Right hindlimb (tissue), 1 donor: Measurements from ENCODE around the gene DNAJC1.

Source experiments
- DNase-seq: peaks from one replicate; pipeline ENCODE4 v3.0.0-alpha.2; 2018

DNAJC1 gene

DNA sequence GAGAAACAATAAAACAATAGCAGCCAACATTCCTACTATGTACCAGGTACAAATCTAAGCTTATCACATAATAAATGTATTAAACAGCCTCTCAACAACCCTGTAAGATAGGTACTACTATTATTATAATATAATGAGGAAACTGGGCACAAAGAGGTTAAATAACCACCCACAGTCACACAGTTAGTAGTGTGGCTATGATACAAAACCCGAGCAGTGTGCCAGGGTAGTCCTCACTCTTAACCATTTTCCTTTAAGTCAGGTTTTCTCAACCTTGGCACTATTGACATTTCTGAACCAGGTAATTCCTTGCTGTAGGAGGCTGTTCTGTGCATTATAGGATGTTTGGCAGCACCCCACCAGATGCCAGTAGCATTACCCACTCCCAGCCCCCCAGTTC, 48.8 kb downstream of the DNAJC1 start:
- DNase-seq: no peak

DNA sequence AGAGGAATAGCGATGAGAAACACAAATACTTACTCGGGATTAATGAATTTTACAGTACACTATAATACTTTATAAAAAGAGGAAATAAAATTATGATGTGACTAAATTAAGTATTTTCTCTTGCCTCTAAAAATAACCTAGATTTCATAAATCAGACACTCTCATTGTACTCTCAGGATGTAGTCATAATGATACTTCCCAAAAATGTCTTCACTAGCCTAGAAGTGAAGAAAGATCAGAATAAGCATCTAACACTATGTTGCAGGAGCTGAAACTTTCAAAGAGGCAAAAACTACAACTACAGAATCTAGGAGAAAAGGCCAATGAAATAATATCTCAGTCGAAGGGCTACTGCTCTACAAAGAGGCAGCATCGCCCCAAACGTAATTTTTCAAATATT, 49.4 kb downstream of the DNAJC1 start:
- no peak for DNase-seq

DNA sequence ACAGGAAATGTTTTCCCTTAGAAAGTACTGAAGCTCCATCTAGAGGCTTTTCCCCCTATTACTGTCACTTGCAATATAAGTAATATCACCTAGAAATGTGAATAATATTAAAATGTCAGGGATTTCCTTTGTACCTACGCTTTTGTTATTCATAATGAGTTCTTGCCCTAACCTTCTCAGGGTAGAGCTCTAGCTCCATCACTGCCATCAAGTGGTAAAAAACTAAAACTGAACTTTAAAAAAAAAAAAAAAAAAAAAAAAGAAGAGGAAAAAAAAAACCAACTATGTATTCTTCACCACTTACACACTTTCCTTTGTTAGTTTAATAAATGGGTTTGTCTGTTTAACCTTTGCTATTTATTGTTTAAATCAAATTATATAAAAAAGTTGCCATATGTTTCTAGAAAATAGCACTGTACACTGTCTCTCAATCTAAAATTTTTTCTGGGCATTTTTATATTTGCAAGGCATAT, 49.9 kb downstream of the DNAJC1 start:
- DNase-seq: no peak

DNA sequence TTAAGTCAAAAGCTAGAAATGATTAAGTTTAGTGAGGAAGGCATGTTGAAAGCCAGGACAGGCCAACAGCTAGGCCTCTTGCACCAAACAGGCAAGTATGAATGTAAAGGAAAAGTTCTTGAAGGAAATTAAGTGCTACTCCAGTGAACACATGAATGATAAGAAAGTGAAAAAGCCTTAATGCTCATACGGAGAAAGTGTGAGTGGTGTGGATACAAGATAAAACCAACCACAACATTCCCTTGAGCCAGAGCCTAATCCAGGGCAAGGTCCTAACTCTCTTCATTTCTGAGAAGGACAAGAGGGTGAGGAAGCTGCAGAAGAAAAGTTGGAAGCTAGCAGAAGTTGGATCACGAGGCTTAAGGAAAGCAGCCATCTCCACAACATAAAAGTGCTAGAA, 53.0 kb downstream of the DNAJC1 start:
- DNase-seq: no peak

DNA sequence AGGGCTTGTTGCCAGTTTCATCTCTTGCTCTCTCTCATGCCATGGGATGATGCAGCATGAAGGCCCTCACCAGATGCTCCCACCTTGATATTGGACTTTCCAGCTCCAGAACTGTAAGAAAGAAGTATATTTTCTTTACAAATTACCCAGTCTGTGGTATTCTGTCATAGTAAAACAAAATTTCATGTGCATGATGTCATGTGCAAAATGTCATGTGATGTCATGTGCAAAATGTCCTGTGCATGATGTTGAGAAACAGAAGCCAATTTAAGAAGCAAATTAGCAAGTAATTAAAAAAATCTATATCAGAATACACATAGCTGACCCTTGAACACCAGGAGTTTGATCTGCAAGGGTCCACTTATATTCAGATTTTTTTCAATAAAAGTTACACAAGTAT, 56.6 kb downstream of the DNAJC1 start:
- no peak for DNase-seq

DNA sequence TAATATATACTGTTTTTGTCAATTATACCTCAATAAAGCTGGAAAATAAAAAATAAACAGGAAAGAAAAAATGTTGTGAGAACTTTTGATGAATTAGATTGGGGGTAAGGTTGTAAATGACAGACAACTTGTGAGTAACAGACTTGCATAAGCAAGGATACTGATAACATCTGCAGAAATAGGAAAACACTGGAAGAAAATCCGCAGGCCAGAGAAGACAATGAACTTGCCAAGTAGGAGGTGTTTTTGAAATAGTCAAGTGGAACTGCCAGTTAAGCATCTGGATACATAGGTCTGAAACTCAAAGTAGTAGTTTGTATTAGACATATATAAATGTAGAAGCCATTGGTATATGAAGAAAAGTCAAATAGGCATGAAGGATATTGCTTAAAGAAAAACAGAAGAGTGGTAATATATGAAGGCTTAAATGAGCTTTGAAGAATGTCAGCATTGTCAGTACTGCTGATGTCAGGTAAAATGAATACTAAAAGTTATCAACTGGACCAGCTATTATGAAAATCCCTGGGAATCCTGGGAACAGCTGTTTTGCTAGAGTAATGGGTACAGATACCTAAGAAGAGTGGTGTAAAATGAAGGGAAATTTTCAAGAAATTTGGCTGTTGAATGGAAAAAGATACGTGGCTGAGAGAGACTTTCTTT, 58.7 kb downstream of the DNAJC1 start:
- DNase-seq: no peak

DNA sequence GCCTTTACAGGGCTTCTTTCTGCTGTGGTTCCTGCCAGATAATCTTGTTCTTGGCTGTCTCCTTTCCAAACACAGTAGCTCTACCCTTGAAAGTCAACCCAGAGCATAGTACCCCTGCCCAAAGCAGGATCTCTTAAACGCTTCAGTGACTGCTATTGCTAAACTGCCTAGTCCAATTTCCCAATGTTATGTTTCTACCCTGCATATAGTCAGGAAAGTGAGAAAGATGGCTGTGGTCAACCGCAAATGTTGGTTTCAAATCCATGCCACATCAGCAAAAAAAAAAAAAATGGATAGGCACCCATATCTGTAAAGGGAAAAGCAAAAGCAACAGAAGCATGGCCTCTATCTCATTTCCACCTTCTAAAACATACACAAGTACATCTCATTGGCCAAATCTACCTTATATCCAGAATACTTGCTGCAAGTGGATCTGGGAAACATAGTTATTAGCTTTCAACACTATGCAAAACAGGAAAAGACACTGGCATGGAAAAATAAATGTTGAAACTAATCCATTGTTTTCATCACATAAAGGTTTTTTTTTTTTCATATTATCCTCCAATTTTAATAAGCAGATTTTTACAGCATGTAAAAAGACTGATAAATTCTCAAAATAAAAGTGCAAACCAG, 59.8 kb downstream of the DNAJC1 start:
- DNase-seq: no peak

DNA sequence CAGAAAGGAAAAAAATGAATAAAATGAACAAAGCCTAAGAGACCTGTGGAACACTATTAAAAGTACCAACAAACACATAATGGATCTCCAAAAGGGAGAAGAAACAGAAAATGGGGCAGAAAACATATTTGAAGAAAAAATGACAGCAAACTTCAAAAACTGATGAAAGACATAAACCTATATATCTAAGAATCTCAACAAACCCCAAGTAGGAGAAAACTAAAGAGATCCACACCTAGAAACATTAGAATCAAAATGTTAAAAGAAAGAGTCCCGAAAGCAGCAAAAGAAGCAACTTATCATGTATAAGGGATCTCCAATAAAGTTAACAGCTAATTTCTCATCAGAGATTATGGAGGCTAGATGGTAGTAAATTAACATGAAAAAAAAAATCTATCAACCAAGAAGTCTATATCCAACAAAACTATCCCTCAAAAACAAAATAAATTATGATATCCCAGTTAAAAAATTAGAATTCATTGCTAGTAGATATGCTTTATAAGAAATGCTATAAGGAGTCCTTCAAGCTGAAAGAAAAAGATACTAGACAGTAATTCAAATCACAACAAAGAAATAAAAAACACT, 68.0 kb downstream of the DNAJC1 start:
- no peak for DNase-seq

DNA sequence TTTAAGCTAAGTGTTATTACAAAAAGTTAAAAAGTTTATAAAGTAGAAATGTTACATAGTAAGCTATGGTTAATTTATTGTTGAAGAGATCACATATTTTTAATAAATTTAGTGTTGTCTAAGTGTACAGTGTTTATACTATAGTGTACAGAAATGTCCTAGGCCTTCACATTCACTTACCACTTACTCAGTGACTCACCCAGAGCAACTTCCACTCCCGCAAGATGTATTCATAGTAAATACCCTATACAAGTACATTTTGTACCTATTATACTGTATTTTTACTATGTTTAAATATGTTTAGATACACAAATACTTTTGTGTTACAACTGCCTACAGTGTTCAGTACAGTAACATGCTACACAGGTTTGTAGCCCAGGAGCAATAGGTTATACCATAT, 69.2 kb downstream of the DNAJC1 start:
- DNase-seq: no peak

DNA sequence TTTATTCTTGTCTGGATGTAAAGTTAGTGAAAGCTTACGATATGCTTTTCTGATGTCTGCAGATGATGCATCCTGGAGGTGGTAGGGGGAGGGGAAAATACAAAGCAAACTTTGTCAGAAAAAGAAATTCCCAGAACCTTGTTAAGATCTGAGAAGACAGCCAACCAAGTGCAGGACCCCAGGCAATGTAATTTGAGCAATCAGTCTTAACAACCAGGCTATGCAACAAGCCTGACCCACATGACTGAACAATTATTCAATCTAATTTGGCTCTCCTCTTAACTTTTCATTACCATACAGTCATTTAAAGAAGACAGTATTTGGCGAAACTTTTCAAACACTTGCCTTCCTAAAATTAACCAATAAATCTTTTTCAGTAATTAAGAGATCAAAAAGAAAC, 74.5 kb downstream of the DNAJC1 start:
- no peak for DNase-seq

DNA sequence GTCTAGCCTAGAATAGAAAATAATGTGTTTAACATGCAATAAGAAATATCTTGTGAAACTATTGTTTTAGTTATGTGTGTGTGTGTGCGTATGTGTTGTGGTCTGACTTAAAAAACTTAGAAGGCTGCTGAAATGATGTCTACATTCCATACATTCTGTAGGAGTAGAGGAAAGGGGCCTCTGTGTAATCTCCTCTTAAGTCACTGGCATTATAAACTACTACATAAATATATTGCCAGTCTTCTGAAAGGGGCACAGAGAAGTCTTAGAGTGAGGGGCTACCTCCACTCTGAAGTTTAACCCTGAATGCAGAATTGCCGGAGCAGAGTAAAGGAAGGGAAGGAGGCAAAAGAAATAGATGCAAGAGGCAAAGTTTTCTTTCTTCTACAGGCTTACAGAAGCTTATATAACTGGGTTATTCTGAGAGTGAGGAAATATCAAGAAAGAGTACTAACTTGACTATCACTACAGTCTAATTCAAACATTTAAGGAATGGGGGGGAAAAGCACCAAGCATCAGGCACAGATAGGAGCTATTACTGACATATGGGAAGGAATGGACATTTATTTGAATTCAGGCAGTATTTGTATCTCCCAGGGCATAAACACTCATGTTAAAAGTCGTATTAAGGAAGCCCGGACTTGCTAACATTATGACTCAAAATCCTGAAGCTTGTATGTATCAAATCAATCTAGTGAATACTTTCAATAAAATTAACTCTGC, 75.7 kb downstream of the DNAJC1 start:
- DNase-seq: no peak

DNA sequence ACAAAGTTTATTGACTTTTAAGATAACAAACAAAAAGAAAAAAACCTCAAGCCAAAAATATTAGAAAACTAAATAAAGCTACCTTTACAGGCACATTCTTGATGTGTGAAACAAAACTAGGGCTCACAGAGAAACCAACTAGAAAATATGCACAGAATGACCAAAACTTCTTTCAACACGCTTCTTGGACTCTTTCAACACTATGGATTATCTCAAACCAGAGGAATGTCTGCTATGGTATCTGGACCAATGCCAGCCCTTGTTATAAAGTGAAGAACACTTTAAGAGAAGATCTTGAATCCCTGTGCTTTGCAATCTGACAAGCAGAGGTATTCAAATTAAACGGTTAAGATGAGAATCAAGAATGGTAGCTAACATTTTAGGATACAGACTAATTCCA, 76.6 kb downstream of the DNAJC1 start:
- DNase-seq: no peak

DNA sequence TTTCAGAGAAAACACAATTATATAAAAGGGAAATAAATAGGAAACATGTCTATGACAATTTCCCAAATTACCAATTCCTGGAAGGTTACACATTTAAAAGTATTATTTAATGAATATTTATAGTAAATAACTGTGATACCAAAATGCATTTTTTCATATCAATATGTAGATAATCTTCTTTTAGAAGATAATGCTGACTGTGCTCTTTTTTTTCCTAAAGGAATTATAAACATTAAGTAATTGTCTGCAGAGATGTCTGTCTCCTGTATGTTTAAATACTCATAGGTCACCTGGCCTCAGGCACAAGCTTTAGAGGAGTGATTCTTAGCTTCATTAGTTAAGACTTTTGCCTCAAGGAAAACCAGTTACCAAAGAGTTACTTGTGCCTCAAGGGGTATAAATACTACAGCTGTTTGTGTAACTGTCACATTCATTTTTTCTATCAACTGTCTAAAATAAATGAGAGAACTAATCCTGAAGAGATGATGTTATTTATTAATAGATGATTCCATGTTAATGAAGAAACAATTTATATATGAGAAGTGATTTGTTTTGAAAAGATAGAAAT, 77.1 kb downstream of the DNAJC1 start:
- DNase-seq: no peak

DNA sequence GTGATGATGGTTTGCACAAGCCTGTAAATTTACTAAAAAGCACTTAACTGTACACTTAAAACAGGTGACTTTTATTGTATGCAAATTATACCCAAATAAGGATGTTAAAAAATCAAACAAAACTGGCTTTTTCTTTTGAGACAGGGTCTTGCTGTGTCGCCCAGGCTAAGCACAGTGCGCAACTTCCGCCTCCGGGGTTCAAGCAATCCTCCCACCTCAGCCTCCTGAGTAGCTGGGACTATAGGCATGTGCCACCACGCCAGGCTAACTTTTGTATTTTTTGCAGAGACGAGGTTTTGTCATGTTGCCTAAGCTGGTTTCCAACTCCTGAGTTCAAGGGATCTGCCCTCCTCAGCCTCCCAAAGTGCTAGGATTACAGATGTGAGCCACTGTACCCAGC, 77.7 kb downstream of the DNAJC1 start:
- no peak for DNase-seq

DNA sequence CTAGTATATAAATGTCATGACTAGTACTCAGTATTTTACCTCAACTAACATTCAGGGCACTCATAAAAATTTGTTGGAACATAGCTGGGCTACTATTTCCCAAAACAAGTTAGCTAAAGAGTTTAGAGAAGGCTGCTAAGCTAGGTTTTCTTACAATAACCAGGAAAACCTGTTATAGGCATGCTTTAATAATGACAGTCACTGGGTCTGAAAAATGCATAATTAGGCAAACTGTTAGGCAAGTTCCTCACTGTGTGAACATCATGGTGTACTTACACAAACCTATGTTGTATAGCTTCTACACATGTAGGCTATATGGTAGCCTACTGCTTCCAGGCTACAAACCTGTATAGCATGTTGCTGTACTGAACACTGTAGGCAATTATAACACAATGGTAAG, 79.0 kb downstream of the DNAJC1 start:
- DNase-seq: no peak

DNA sequence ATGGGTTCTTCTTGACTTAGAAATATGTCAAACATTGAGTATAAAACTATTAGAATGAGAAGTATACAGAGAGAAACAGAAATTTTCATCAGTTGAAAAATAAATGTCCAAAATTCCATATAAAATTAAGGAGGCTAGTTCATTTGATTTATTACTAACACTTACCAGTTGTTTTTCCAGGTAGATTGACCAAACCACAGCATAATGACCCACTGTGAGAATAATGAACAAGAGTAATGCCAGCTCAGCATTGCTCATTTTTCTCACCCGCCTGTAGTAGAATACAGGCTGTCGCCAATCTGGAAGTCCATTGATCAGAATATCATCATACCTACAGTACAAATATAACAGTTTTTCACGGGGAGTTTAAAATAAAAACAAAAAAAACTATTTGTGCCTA, 82.9 kb downstream of the DNAJC1 start:
- DNase-seq: no peak

DNA sequence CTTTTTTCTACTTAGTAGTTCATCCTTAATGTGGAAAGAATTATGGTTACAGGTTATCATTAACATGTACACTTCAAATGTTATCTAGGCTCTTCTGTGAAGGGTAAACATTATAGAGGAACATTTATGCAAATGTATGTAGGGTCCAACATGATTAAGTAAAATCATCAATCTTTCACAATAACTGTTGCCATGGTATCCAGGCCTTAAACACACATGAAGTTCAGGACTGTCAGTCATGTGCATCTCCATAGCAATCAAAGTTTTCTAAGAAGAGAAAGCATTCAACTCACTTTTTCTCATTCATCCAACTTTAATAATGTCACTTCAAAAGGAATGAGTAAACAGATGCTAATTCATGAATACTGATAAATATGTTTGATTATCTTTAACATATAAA, 83.6 kb downstream of the DNAJC1 start:
- no peak for DNase-seq

DNA sequence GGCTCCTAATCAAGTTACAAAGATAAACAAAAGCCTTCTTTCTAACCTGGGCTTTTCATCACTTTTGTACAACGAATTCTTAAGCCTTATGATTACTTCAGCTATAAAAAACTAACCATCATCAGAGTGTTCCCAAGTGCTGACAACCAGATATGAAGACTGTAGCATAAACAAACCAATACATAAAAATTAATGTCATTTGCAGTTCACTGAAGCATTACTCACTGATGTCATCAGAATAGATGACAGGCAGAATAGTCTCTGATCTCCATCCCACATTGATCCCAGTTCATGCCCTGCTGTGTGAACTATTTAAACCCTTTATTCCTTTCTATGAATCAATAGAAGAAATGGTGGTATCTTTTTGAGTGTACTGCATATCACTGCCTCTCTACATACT, 84.4 kb downstream of the DNAJC1 start:
- no peak for DNase-seq

DNA sequence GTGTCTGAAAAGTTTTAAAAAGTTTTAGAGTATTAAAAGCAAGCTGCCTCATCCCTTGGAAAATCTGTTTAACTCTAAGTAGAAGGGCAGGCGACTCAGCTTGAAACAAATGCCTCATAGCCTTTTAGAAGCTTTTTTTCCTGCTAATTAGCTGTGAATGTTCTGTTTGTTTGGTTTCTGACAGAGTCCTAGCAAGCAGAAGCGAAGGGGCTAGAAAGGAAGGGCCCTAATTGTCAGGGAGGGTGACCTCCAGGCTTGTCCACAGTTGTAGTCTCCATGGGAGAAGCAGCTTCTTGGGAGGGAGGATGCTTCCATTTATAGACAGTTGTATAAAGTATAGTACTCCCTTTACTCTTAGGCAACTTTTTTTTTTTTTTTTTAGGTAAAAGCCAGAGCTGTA, 90.9 kb downstream of the DNAJC1 start:
- DNase-seq: no peak

DNA sequence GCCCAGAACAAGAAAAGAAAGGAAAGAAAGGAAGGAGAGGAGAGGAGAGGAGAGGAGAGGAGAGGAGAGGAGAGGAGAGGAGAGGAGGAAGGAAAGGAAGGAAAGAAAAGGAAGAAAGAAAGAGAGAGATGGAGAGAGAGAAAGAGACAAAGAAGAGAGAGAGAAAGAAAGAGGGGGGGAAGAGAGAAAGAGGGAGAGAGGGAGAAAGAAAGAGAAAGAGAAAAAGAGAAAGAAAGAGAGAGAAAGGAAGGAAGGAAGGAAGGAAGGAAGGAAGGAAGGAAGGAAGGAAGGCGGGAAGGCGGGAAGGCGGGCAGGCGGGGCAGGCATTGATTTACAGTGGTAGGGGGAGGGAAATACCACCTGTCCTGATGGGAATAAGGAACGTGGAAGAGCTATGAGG, 92.7 kb downstream of the DNAJC1 start:
- no peak for DNase-seq

DNA sequence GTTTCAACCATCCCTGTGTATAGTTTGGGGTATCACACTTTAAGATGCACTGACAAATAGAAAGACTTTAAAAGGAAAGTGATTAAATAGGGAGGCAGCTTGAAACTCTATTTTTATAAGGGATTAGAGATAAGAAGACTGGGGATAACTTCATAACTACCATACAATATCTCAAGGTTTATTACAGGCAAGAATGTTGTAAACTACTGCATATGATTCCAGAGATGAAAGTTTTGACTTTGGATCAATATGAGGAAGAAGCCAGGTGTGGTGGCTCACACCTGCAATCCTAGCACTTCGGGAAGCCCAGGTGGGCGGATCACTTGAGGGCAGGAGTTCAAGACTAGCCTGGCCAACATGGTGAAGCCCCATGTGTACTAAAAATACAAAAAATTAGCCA, 96.1 kb downstream of the DNAJC1 start:
- DNase-seq: no peak

DNA sequence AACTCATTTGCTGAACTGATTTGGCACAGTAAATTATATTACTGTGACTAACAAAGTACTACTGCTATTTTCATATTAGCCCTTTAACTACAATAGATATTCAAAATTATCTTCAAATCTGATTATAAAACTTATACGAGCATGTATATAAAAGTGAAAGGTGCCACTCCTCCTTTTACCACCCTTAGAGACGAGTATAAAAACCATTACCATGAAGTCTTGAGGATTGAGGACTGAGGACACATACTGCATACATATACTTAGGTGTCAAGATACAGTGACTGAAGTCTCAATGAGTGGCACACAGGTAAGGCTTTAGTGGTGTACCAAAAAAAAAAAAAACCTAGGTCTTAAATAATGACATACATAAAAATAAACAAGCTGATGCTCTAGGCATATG, 98.6 kb downstream of the DNAJC1 start:
- no peak for DNase-seq

DNA sequence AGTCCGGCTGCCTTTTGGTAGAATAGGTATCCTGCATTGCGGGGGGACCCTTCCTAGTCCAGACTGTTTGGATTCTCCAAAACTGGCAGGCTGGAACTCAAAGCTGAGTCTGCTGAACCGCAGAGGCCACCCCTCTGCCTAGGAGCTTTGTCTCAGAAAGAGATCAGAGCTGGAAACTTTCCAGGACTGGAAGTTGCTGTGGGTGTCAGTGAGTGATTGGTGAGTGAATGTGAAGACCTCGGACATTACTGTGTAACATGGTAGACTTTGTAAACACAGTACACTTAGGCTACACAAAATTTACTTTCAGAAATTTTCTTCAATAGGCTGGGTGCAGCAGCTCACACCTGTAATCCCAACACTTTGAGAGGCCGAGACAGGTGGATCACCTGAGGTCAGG, 103.8 kb downstream of the DNAJC1 start:
- no peak for DNase-seq

DNA sequence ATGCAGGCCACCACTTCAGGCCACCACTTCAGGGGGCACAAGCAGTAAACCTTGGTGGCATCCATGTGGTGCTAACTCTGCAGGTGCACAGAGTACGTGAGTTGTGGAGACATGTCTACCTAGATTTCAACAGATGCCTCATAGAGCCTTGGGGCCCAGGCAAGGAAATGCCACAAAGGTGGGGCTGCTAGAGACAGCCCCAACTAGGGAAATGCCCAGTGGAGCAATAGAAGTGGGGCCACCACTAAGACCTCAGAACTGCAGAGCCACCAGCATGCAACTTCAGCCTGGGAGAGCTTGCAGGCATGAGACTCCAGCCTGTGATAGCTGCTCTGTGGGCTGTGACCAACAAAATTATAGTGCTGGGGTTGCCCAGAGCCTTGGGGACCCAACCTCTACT, 107.6 kb downstream of the DNAJC1 start:
- no peak for DNase-seq
